ENCODE data around the gene SORL1-AS1.

Gene SORL1-AS1

GRCh38 chr11:121446752-121447156, 6.0 kb downstream of the SORL1-AS1 start:
- no peak overlapping the region for H3K9ac ChIP-seq (ENCODE audit: low read depth, low read length)
- H3K14ac ChIP-seq (replicated peaks; ENCODE audit: low read depth, low read length): no peak overlapping the region
- H2AK9ac ChIP-seq (replicated peaks; ENCODE audit: low read depth, low read length, poor library complexity): no peak overlapping the region
- H2BK15ac ChIP-seq (ENCODE audit: low read depth, low read length): no peak overlapping the region
- H3K27me3 ChIP-seq (ENCODE audit: control insufficient read depth, insufficient read depth, low read length): peaks cover 28% of the 10 kb centered on the region
- no peak overlapping the region for H2BK120ac ChIP-seq (ENCODE audit: low read depth, low read length)
- no peak for TF ChIP-seq CEBPB (IDR thresholded peaks at IDR 0.05; ENCODE audit: low read depth, low read length)
- TF ChIP-seq MAZ (IDR thresholded peaks at IDR 0.05; ENCODE audit: borderline replicate concordance, low read depth, low read length): no peak
- no peak for TF ChIP-seq MXI1 (IDR thresholded peaks at IDR 0.05; ENCODE audit: borderline replicate concordance, low read depth, low read length)
- TF ChIP-seq MAFK (IDR thresholded peaks at IDR 0.05; ENCODE audit: low read depth, low read length): no peak
- TF ChIP-seq SMC3 (IDR thresholded peaks at IDR 0.05; ENCODE audit: low read depth, low read length): peak; percentile 37; the same call in 1 of the 2 replicates
- TF ChIP-seq RFX5 (IDR thresholded peaks at IDR 0.05; ENCODE audit: low read depth, low read length): no peak
- peak; percentile 37 for TF ChIP-seq RAD21 (IDR thresholded peaks at IDR 0.05; ENCODE audit: low read length)
- TF ChIP-seq CTCF (conservative IDR thresholded peaks at IDR 0.05; ENCODE audit: low read depth, low read length): peak; percentile 32
- H4K91ac ChIP-seq (ENCODE audit: insufficient read depth, low read depth, low read length): no peak overlapping the region
- ChIA-PET POLR2A (ENCODE audit: unreplicated experiment) (no interaction called here), CTCF (interaction anchor here (0.8 to 1.2 kb wide), 4 partner anchors 10 to 252 kb away, joined by 3 to 6 read pairs (median 4); no protein-coding TSS in a partner anchor)
- no peaks in the 10 kb centered on the region for H4K20me1 ChIP-seq (ENCODE audit: insufficient read depth, low read length)
- H3K27ac ChIP-seq (ENCODE audit: insufficient read depth, low read length): no peak overlapping the region
- H2BK20ac ChIP-seq (ENCODE audit: low read depth, low read length): no peak overlapping the region
- WGBS, 2 experiments (ENCODE audit: extremely low coverage in 2 of 2, insufficient read length in 1 of 2): no CpG with 5 or more reads among the region's 4 CpGs
- no peak overlapping the region for H3K18ac ChIP-seq (ENCODE audit: low read depth, low read length)
- no peak overlapping the region for H4K8ac ChIP-seq (ENCODE audit: low read depth in 2 of 2, low read length in 2 of 2)
- no peak overlapping the region for H4K5ac ChIP-seq (ENCODE audit: low read depth, low read length)
- H3K9me3 ChIP-seq (ENCODE audit: control insufficient read depth, insufficient read depth, low read length): no peaks in the 10 kb centered on the region
- intact Hi-C loops (cut with micrococcal nuclease): loop anchor here (2.0 kb wide), 1 partner anchor 144 kb away; no protein-coding TSS in a partner anchor
- no peaks in the 10 kb centered on the region for H3K36me3 ChIP-seq (ENCODE audit: control insufficient read depth, insufficient read depth, low read length)
- H3K23ac ChIP-seq (ENCODE audit: low read depth, low read length): no peak overlapping the region
- no peak overlapping the region for H2AK5ac ChIP-seq (ENCODE audit: low read depth, low read length)
- no peaks in the 10 kb centered on the region; the same call in 1 of the 2 replicates for H3K4me1 ChIP-seq (ENCODE audit: control insufficient read depth, insufficient read depth, low read length)
- in situ Hi-C loops (cut with MboI; ENCODE audit: low sequenced_read_pairs): no loop called here
- no peak overlapping the region for H3K4me2 ChIP-seq (ENCODE audit: low read depth, low read length)
- BruUV-seq (replicated peaks): no TSS peak
- dilution Hi-C loops (cut with HindIII; ENCODE audit: low sequenced_read_pairs, unreplicated experiment): no loop called here
- DNase-seq (peak; percentile 73), ATAC-seq (ENCODE audit: low read depth) (peak; percentile 93)
- H3K4ac ChIP-seq (ENCODE audit: low read depth, low read length): no peak overlapping the region
- no peak overlapping the region for H3K56ac ChIP-seq (ENCODE audit: extremely low read depth, insufficient read depth, low read length)
- H2AFZ ChIP-seq (replicated peaks; ENCODE audit: low read length, poor library complexity): no peak overlapping the region
- H3K4me3 ChIP-seq (ENCODE audit: insufficient read depth, low read depth, low read length): no peak overlapping the region
- no peaks in the 10 kb centered on the region for H3K79me1 ChIP-seq (ENCODE audit: low read depth in 1 of 2, low read length in 2 of 2)
- H2BK5ac ChIP-seq (ENCODE audit: low read depth, low read length, poor library complexity, severe bottlenecking): no peak overlapping the region
- H3K9me1 ChIP-seq (ENCODE audit: insufficient read depth, low read length): no peaks in the 10 kb centered on the region

All from IMR-90 (cell line).